Cardiac fibroblast (primary cell): ENCODE measurements around the gene ZNF384.

Experiments
- DNase-seq, 2 donors: peaks; one replicate each; pipeline versions ENCODE4 v3.0.0 to v3.0.0-alpha.2; 2010; ENCODE audit warnings: low read depth in 2 of 2
- H3K4me3 ChIP-seq, 2 donors: replicated peaks in 1 of 2; 1 replicate in 1 of 2; 2 replicates in 1 of 2; pipeline ENCODE4 v1.5.1; 2011; ENCODE audit warnings: low read depth in 2 of 2, low read length in 2 of 2, mild to moderate bottlenecking in 2 of 2, moderate library complexity in 1 of 2
- CTCF ChIP-seq: IDR thresholded peaks from one replicate; pipeline ENCODE4 v1.5.1; 2011; ENCODE audit warnings: low read depth, mild to moderate bottlenecking, low read length, inconsistent platforms

Gene ZNF384

GRCh38 chr12:6650832-6651231 is 38.3 kb downstream of the ZNF384 start:
- DNase-seq, result no peak
- H3K4me3 ChIP-seq, result no peak overlapping the region
- no peak for TF ChIP-seq CTCF

GRCh38 chr12:6647083-6647604 is 42.0 kb downstream of the ZNF384 start, which contains the start of gene ACRBP:
Gene ACRBP, minus strand, starts transcription at chr12:6647432. Its CDS starts 66 bp downstream, at chr12:6647366.
- no peak for TF ChIP-seq CTCF
- peak within 1 kb of the TSS; percentile 28 to 39 for H3K4me3 ChIP-seq
- DNase-seq, result peak; percentile 38 to 64

GRCh38 chr12:6646276-6647082 is 42.7 kb downstream of the ZNF384 start:
- H3K4me3 ChIP-seq, result peak overlapping the region; percentile 28 to 39
- TF ChIP-seq CTCF, result no peak
- no peak for DNase-seq

GRCh38 chr12:6644903-6645302 is 44.3 kb downstream of the ZNF384 start:
- TF ChIP-seq CTCF, result no peak
- H3K4me3 ChIP-seq, result no peak overlapping the region
- DNase-seq, result peak in 1 of 2 donors; percentile 13

GRCh38 chr12:6644257-6644596 is 44.9 kb downstream of the ZNF384 start:
- no peak overlapping the region for H3K4me3 ChIP-seq
- DNase-seq, result no peak

GRCh38 chr12:6643569-6644256 is 45.5 kb downstream of the ZNF384 start:
- no peak for DNase-seq
- TF ChIP-seq CTCF, result no peak
- no peak overlapping the region for H3K4me3 ChIP-seq

More at GRCh38 chr12:6644257-6644596, 44.9 kb downstream of the ZNF384 start:
- no peak for TF ChIP-seq CTCF
